Cardiac muscle cell (in vitro differentiated cells and primary cell): ENCODE results near the gene OTOA. TPM values are rescaled to one million over a fixed set of nuclear protein-coding genes. Genes with fewer than 3 reads are reported as not detected.

ENCODE experiments used
- DNase-seq, 2 donors: peaks; one replicate each; pipeline versions ENCODE4 v3.0.0 to v3.0.0-alpha.2; 2010 to 2017; ENCODE audit warnings: low read depth in 1 of 2, low spot score in 1 of 2
- H3K27ac ChIP-seq: fragments of 200-600 bp; sonication (generic); 2 replicates; pipeline ENCODE4 v1.5.1; 2016
- H3K27me3 ChIP-seq: fragments of 200-600 bp; sonication (generic); 2 replicates; pipeline ENCODE4 v1.6.0; 2016; ENCODE audit warnings: control low read depth
- H3K36me3 ChIP-seq: fragments of 200-600 bp; sonication (generic); 2 replicates; pipeline ENCODE4 v1.5.1; 2016; ENCODE audit warnings: control low read depth
- H3K4me1 ChIP-seq: fragments of 200-600 bp; sonication (generic); 2 replicates; pipeline ENCODE4 v1.8.1; 2017; ENCODE audit warnings: low read depth, mild to moderate bottlenecking, mixed run types
- H3K4me3 ChIP-seq: fragments of 200-600 bp; sonication (generic); 2 replicates; pipeline ENCODE4 v1.5.1; 2016; ENCODE audit warnings: mild to moderate bottlenecking
- H3K9me3 ChIP-seq: fragments of 200-600 bp; sonication (generic); 2 replicates; pipeline ENCODE4 v1.5.1; 2017; ENCODE audit warnings: low read depth, mild to moderate bottlenecking, control low read depth
- polyA plus RNA-seq: library from polyadenylated mRNA; unstranded; fragments of >200 nt; fragmentation: Nextera tagmentation; extraction: Ambion mirVana; gene quantifications from 2 replicates; pipeline ENCODE4 v1.2.1, GENCODE V29; 2016
- total RNA-seq: library from RNA; depleted of rRNA; stranded (reverse); fragments of >200 nt; gene quantifications from 2 replicates; pipeline ENCODE4 v1.2.3, GENCODE V29; 2016
- TF ChIP-seq, protein P1 (sequence below): IDR thresholded peaks from 2 replicates; pipeline ENCODE4 v1.5.1; 2012; ENCODE audit warnings: low read depth, mild to moderate bottlenecking, low read length

Gene OTOA
- total and polyA plus RNA-seq, 2 experiments from 2014 or later: 0.51 TPM; not detected in 1

DNA sequence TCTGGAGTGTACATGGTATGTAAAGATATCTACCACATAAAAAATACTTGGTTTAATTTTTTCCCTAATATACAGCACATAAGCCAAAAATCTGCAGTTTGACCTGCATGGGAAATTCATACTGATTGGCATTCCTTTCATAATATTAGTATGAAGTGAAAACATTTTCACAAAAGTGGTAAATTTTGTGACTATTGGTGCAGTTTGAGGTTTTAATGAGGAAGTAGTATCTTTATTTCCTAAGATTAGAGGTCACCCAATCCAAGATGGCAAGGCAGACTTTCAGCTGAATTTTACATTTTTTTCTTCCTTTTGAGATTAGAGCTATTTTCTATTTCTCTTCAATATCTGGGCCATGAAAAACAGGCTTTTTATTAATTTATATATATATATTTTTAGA is 43.2 kb upstream of the OTOA start:
- TF ChIP-seq, protein P1, sequence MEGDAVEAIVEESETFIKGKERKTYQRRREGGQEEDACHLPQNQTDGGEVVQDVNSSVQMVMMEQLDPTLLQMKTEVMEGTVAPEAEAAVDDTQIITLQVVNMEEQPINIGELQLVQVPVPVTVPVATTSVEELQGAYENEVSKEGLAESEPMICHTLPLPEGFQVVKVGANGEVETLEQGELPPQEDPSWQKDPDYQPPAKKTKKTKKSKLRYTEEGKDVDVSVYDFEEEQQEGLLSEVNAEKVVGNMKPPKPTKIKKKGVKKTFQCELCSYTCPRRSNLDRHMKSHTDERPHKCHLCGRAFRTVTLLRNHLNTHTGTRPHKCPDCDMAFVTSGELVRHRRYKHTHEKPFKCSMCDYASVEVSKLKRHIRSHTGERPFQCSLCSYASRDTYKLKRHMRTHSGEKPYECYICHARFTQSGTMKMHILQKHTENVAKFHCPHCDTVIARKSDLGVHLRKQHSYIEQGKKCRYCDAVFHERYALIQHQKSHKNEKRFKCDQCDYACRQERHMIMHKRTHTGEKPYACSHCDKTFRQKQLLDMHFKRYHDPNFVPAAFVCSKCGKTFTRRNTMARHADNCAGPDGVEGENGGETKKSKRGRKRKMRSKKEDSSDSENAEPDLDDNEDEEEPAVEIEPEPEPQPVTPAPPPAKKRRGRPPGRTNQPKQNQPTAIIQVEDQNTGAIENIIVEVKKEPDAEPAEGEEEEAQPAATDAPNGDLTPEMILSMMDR: no peak
- Histone ChIP-seq H3K9me3 (no peaks in the 10 kb centered on the region), H3K4me1 (peaks cover 14% of the 10 kb centered on the region), H3K4me3 (no peak overlapping the region), H3K27me3 (no peaks in the 10 kb centered on the region), H3K27ac (no peak overlapping the region), H3K36me3 (peaks cover 4% of the 10 kb centered on the region)
- DNase-seq: no peak

DNA sequence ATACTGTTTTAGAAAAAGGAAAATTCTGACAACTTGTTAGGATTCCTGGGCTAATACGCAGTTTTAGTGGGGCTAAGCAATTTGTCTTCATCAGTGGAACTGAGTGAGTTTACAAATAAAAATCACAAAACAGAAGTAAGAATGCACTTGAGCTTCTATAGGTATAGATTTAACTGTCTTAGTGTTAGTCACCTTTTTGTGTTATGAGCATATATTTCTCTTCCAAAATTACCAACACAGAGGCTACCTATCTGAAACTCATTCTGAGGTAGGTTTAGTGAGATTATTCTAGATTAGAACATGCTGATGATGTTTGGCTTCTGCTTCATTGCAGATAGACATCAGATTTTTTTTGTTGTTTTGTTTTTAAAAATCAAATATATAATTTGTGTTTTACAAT is 41.2 kb upstream of the OTOA start:
- DNase-seq: no peak
- TF ChIP-seq, protein P1: no peak
- H3K4me3 ChIP-seq: no peak overlapping the region

DNA sequence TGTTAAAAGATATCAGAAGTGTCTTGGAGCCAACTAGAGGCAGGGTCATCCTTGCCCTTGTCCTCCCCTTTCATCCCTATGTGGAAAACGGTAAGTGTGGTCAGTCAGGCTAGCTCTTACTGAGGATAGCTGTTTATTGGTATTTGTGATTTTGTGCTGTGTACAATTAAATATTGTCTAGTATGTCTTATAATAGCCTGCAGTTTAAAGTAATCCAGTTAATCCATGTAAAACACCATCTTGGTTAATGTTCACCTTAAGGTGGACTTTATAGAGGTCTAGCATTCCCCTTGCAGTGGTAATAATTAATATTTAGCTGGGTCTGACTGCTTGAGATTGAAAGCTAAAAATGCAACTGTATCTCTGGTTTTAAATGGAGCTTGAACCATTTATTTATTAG is 38.7 kb upstream of the OTOA start:
- H3K27ac ChIP-seq: no peak overlapping the region
- H3K27me3 ChIP-seq: no peaks in the 10 kb centered on the region
- peaks cover 14% of the 10 kb centered on the region for H3K4me1 ChIP-seq
- H3K9me3 ChIP-seq: no peaks in the 10 kb centered on the region
- TF ChIP-seq, protein P1: no peak
- no peak for DNase-seq
- H3K36me3 ChIP-seq: peaks cover 12% of the 10 kb centered on the region
- no peak overlapping the region for H3K4me3 ChIP-seq

More for the DNA sequence above, 41.2 kb upstream of the OTOA start:
- Histone ChIP-seq H3K4me1 (peaks cover 21% of the 10 kb centered on the region), H3K27me3 (no peaks in the 10 kb centered on the region), H3K36me3 (peaks cover 4% of the 10 kb centered on the region), H3K27ac (no peak overlapping the region), H3K9me3 (no peaks in the 10 kb centered on the region)

DNA sequence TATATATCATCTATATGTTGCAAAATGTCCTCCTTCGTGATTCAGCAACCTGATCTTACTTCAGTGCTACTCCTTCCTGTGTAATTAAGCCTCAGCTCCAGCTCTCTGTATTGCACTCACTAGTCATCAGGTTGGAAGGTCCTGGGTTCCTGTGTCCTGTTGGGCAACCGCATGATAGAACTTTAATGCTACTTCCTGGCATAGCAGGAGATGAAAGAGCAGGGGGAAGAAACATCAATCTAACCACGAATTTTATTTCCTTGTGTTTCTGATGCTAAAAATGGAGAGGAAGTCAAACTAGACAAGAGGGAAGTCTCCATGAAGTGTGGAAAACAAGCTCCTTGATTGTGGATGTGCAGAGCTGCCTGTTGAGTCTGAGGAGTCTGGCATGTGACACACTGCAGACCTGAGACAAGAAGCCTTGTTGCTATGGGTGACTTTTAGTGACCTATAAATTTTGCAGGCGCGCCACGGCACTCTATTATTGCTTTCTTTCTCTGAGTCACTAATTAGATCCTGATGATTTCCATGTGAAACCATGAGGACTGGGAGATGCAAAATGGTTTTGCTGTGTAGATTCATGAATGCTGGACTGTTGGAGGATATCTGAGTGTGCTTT is 37.0 kb upstream of the OTOA start:
- Histone ChIP-seq H3K4me3 (no peak overlapping the region), H3K27ac (peak overlapping the region; percentile 82), H3K36me3 (peaks cover 12% of the 10 kb centered on the region), H3K4me1 (peaks cover 11% of the 10 kb centered on the region), H3K9me3 (no peaks in the 10 kb centered on the region), H3K27me3 (no peaks in the 10 kb centered on the region)
- DNase-seq: peak; percentile 33 to 82
- TF ChIP-seq, protein P1: no peak

DNA sequence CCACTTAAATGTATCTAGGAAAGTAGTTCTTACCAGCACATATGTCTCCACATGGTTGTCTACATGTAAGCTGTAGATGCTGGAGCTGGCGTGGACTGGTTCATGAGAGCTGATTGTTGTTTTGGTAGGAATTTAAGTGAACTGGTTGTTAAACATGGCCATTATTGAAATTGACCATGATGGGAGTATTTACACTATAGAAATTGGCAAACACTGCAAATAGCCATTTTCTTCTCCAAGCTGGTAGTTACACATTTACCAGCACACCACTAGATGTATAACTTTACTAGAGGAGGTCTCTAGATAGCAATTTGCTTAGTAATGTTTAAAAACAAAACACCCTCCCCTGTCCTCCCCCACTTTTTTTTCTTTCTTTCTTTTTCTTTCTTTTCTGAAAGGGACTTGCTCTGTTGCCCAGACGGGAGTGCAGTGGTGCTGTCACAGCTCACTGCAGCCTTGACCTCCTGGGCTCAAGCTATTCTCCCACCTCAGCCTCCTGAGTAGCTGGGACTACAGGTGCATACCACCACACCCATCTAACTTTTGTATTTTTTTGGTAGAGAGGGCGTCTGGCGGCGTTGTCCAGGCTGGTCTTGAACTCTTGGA is 35.5 kb upstream of the OTOA start:
- Histone ChIP-seq H3K4me1 (peaks cover 11% of the 10 kb centered on the region), H3K9me3 (no peaks in the 10 kb centered on the region), H3K27ac (no peak overlapping the region), H3K36me3 (peaks cover 12% of the 10 kb centered on the region), H3K4me3 (no peak overlapping the region), H3K27me3 (no peaks in the 10 kb centered on the region)
- no peak for DNase-seq
- TF ChIP-seq, protein P1: no peak
